GM06990 (cell line): Measurements from ENCODE around the gene CASP6.

ENCODE experiments used
- DNase-seq: peaks from one replicate; pipeline ENCODE4 v3.0.0-alpha.2; 2011; ENCODE audit not compliant: insufficient read length; ENCODE audit errors: extremely low read depth
- H3K27me3 ChIP-seq: replicated peaks from 2 replicates; pipeline ENCODE4 v1.6.0; 2011; ENCODE audit warnings: low read length; ENCODE audit not compliant: control insufficient read depth, insufficient read depth
- H3K36me3 ChIP-seq: 2 replicates; pipeline ENCODE4 v1.5.1; 2011; ENCODE audit warnings: low read length; ENCODE audit not compliant: control insufficient read depth, insufficient read depth
- H3K4me3 ChIP-seq: replicated peaks from 2 replicates; pipeline ENCODE4 v1.5.1; 2011; ENCODE audit warnings: low read depth, mild to moderate bottlenecking, control low read depth, low read length
- TF ChIP-seq, protein P1 (sequence below): IDR thresholded peaks from 2 replicates; pipeline ENCODE4 v1.5.1; 2011; ENCODE audit warnings: low read length, control low read depth, mild to moderate bottlenecking, inconsistent platforms; ENCODE audit not compliant: insufficient read depth, poor library complexity, severe bottlenecking

Gene CASP6

DNA sequence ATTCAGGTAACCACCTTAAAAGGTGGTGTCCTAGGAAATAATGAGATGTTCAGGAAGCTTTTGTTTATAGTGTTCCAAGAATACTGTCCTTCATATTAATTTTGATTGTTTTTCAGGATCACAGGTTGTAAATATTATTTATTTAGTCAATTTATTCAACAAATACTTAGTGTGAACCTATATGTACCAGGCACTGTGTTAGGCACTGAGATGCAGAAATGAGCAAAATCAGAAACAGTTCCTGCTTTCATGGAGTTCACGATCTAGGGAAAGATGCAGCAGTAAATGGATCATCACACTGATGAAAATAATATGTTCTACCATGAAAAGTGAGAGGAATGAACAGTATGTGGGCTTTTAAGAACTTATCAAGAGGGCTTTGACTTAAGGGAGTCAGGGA, 44.9 kb upstream of the CASP6 start:
- TF ChIP-seq, protein P1, sequence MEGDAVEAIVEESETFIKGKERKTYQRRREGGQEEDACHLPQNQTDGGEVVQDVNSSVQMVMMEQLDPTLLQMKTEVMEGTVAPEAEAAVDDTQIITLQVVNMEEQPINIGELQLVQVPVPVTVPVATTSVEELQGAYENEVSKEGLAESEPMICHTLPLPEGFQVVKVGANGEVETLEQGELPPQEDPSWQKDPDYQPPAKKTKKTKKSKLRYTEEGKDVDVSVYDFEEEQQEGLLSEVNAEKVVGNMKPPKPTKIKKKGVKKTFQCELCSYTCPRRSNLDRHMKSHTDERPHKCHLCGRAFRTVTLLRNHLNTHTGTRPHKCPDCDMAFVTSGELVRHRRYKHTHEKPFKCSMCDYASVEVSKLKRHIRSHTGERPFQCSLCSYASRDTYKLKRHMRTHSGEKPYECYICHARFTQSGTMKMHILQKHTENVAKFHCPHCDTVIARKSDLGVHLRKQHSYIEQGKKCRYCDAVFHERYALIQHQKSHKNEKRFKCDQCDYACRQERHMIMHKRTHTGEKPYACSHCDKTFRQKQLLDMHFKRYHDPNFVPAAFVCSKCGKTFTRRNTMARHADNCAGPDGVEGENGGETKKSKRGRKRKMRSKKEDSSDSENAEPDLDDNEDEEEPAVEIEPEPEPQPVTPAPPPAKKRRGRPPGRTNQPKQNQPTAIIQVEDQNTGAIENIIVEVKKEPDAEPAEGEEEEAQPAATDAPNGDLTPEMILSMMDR = no peak
- no peaks in the 10 kb centered on the region for H3K27me3 ChIP-seq
- H3K4me3 ChIP-seq = no peak overlapping the region
- no peaks in the 10 kb centered on the region for H3K36me3 ChIP-seq
- no peak for DNase-seq

DNA sequence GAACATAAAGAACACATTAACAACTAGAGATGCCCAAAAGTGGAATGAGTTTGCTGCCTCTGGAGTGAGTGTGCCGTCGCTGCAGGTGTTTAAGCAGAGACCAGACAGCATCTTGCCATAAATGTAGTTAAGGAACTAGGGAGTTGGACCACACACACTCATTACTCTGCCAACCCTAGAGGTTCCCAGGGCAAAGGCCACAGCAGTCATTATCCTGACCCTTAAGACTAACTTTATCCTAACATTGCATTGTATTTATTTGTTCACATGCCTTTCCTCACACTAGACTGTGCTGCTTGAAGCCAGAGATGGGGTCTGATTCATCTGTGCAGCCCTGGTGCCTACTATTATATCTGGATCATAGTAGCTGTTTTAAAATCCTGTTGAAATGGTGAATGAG, 43.5 kb upstream of the CASP6 start:
- H3K27me3 ChIP-seq = no peaks in the 10 kb centered on the region
- TF ChIP-seq, protein P1 = no peak
- H3K36me3 ChIP-seq = no peaks in the 10 kb centered on the region
- no peak overlapping the region for H3K4me3 ChIP-seq
- no peak for DNase-seq

- TF ChIP-seq, protein P1 = no peak
- DNase-seq = no peak
Observed at GRCh38 chr4:109745830-109746229, 42.6 kb upstream of the CASP6 start.

GRCh38 chr4:109739547-109739946, 36.3 kb upstream of the CASP6 start:
- Histone ChIP-seq H3K36me3 (no peaks in the 10 kb centered on the region), H3K27me3 (no peaks in the 10 kb centered on the region), H3K4me3 (no peak overlapping the region)
- TF ChIP-seq, protein P1 = no peak
- DNase-seq = no peak

More at GRCh38 chr4:109745830-109746229, 42.6 kb upstream of the CASP6 start:
- H3K4me3 ChIP-seq = no peak overlapping the region
- no peaks in the 10 kb centered on the region for H3K27me3 ChIP-seq
- H3K36me3 ChIP-seq = no peaks in the 10 kb centered on the region

DNA sequence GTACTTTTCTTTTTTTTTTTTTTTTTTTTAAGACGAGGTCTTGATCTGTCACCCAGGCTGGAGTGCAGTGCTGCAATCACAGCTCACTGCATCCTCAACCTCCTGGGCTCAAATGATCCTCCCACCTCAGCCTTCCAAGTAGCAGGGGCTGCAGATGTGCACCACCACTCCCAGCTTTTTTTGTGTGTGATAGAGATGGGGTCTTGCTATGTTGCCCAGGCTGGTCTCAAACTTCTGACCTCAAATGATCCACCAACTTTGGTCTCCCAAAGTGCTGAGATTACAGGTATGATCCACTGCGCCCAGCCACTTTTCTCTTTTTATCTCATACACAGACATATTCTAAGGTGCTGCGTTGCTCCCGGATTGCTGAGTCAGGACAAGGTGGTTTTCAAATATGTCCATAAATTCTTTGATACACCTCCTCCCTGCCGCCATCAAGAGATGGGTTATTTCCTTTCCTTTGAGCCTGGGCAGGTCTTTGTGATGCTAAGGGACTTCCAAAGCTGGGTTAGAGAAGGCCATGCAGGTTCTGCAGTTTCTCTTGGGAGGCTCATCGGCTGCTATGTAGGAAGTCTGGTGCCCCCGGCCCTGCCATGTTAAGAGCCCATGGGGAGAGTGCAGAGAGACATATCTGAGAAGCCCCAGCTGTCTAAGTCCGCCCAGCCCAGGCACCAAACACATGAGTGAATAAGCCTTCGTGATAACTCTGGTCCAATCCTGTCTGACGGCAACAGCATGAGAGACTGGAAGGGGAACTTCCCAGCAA, 35.0 kb upstream of the CASP6 start:
- H3K4me3 ChIP-seq = no peak overlapping the region
- no peaks in the 10 kb centered on the region for H3K27me3 ChIP-seq
- H3K36me3 ChIP-seq = no peaks in the 10 kb centered on the region
- TF ChIP-seq, protein P1 = no peak
- no peak for DNase-seq
